HepG2 (cell line): ENCODE data around the gene LTB4R. TPM values are rescaled to one million over a fixed set of nuclear protein-coding genes. Genes with fewer than 3 reads are reported as not detected.

ENCODE experiments used
- ATAC-seq: fragments of 200-7000 bp; cut with Tn5 transposase; 3 replicates; pipeline ENCODE4 v1.9.1; 2020; ENCODE audit warnings: mild to moderate bottlenecking, moderate library complexity
- BruUV-seq: library from RNA; stranded (reverse); fragments of 400-500 nt; replicated peaks from 2 replicates; lab custom pipeline; 2021; lab: Mats Ljungman, UMichigan
- CTCF ChIA-PET: fragments of 300-600 bp; formaldehyde crosslinking; extraction: SDS; loops from one replicate; lab custom pipeline; 2021; ENCODE audit warnings: low total read pairs, inconsistent platforms, low intra/inter-chr PET ratio; lab: Yijun Ruan, JAX
- POLR2A ChIA-PET: fragments of 350-600 bp; sonication (Branson Sonifier 250); formaldehyde crosslinking; loops from one replicate; lab custom pipeline; 2020; ENCODE audit warnings: antibody characterized with exemption, inconsistent platforms; lab: Yijun Ruan, JAX
- DNase-seq: peaks from one replicate; pipeline ENCODE4 v3.0.0-alpha.2; 2015; ENCODE audit warnings: low spot score
- FAIRE-seq: peaks from 3 replicates; lab custom pipeline; 2011; peaks lifted over from hg19 to GRCh38; lab: Jason Lieb, UNC
- H2AFZ ChIP-seq: one replicate; pipeline ENCODE4 v1.6.1; 2011; ENCODE audit warnings: low read length, inconsistent platforms
- H3K27ac ChIP-seq: fragments of 300-600 bp; 3 replicates; pipeline ENCODE4 v1.8.0; 2011; ENCODE audit warnings: mixed run types, mild to moderate bottlenecking, mixed read lengths, low read length, inconsistent platforms; ENCODE audit not compliant: insufficient read depth; ENCODE audit errors: extremely low read length
- H3K27me3 ChIP-seq, 2 experiments: fragments of 200-600 bp in 1 of 2; 2 replicates in 1 of 2; 3 replicates in 1 of 2; pipeline versions ENCODE4 v1.6.0 to v1.8.0; 2011; ENCODE audit warnings: low read length in 2 of 2, mild to moderate bottlenecking in 2 of 2, moderate library complexity in 2 of 2, inconsistent platforms in 1 of 2; ENCODE audit not compliant: insufficient read depth in 2 of 2, control insufficient read depth in 1 of 2
- H3K36me3 ChIP-seq, 2 experiments: fragments of 200-600 bp in 1 of 2; replicated peaks in 1 of 2; 2 replicates in 1 of 2; 3 replicates in 1 of 2; pipeline versions ENCODE4 v1.5.1 to v1.8.0; 2011; ENCODE audit warnings: low read length in 2 of 2, inconsistent platforms in 1 of 2; ENCODE audit not compliant: insufficient read depth in 2 of 2, control insufficient read depth in 1 of 2
- H3K4me1 ChIP-seq: 2 replicates; pipeline ENCODE4 v1.5.1; 2012; ENCODE audit warnings: low read length, inconsistent platforms; ENCODE audit not compliant: insufficient read depth
- H3K4me2 ChIP-seq: 2 replicates; pipeline ENCODE4 v1.6.0; 2011; ENCODE audit warnings: low read depth, low read length, inconsistent platforms
- H3K4me3 ChIP-seq, 3 experiments: fragments of 200-600 bp in 1 of 3; sonication (generic), shearing (Covaris generic) in 1 of 3; replicated peaks in 1 of 3; 2 replicates each; pipeline ENCODE4 v1.5.1; 2011 to 2016; ENCODE audit warnings: low read length in 3 of 3, inconsistent platforms in 2 of 3, low read depth in 2 of 3, mild to moderate bottlenecking in 2 of 3, control low read depth in 1 of 3, mixed read lengths in 1 of 3; ENCODE audit not compliant: insufficient read depth in 1 of 3
- H3K79me2 ChIP-seq: one replicate; pipeline ENCODE4 v1.6.1; 2011; ENCODE audit warnings: low read length, inconsistent platforms; ENCODE audit not compliant: insufficient read depth
- H3K9ac ChIP-seq: 2 replicates; pipeline ENCODE4 v1.6.0; 2011; ENCODE audit warnings: mild to moderate bottlenecking, low read depth, low read length, inconsistent platforms; ENCODE audit not compliant: insufficient read depth
- H3K9me3 ChIP-seq: 2 replicates; pipeline ENCODE4 v1.5.1; 2012; ENCODE audit warnings: mild to moderate bottlenecking, low read length
- H4K20me1 ChIP-seq: 2 replicates; pipeline ENCODE4 v1.6.0; 2011; ENCODE audit warnings: inconsistent platforms, mild to moderate bottlenecking, low read length, moderate library complexity; ENCODE audit not compliant: insufficient read depth
- AGO1 ChIP-seq: fragments of 200-400 bp; formaldehyde crosslinking; IDR thresholded peaks from 2 replicates; pipeline ENCODE4 v1.6.1; 2017; ENCODE audit warnings: mild to moderate bottlenecking, low read depth, low read length, moderate library complexity; ENCODE audit not compliant: poor library complexity, severe bottlenecking
- DMAP1 ChIP-seq: IDR thresholded peaks from 2 replicates; pipeline ENCODE4 v1.6.1; 2016
- HDAC1 ChIP-seq: sonication (generic); formaldehyde crosslinking; IDR thresholded peaks from 2 replicates; pipeline ENCODE4 v1.5.1; 2020; ENCODE audit warnings: mild to moderate bottlenecking, missing genetic modification reagents
- HNRNPLL ChIP-seq: fragments of 200-400 bp; formaldehyde crosslinking; IDR thresholded peaks from 2 replicates; pipeline ENCODE4 v1.6.1; 2017; ENCODE audit warnings: mild to moderate bottlenecking, low read depth, low read length; ENCODE audit not compliant: poor library complexity, severe bottlenecking
- IKZF4 ChIP-seq: sonication (generic); formaldehyde crosslinking; IDR thresholded peaks from 2 replicates; pipeline ENCODE4 v1.5.1; 2020; ENCODE audit warnings: borderline replicate concordance, mild to moderate bottlenecking, low read depth, missing genetic modification reagents; ENCODE audit errors: not compliant biosample characterization
- KAT2B ChIP-seq: fragments of 150-350 bp; IDR thresholded peaks from 2 replicates; pipeline ENCODE4 v1.6.1; 2014; ENCODE audit warnings: low read depth, low read length, borderline replicate concordance
- LCORL ChIP-seq, 2 experiments: fragments of 450-650 bp in 1 of 2; sonication (generic) in 1 of 2; formaldehyde crosslinking in 1 of 2; IDR thresholded peaks; 2 replicates each; pipeline versions ENCODE4 v1.5.0 to v1.6.1; 2017 to 2020; ENCODE audit warnings: antibody characterized with exemption in 1 of 2, missing genetic modification reagents in 1 of 2
- RBM39 ChIP-seq: fragments of 200-400 bp; formaldehyde crosslinking; IDR thresholded peaks from one replicate; pipeline ENCODE4 v1.6.1; 2018; ENCODE audit warnings: antibody characterized with exemption, mild to moderate bottlenecking, low read depth, low read length; ENCODE audit not compliant: poor library complexity, severe bottlenecking
- U2AF2 ChIP-seq: fragments of 200-400 bp; formaldehyde crosslinking; IDR thresholded peaks from 2 replicates; pipeline ENCODE4 v1.6.1; 2017; ENCODE audit warnings: low read depth, mild to moderate bottlenecking, low read length
- ZC3H13 ChIP-seq: sonication (generic); formaldehyde crosslinking; IDR thresholded peaks from 2 replicates; pipeline ENCODE4 v1.8.1; 2023; ENCODE audit warnings: mild to moderate bottlenecking, missing genetic modification reagents, moderate library complexity
- ZNF260 ChIP-seq: sonication (generic); formaldehyde crosslinking; IDR thresholded peaks from 2 replicates; pipeline ENCODE4 v1.4.0; 2020; ENCODE audit warnings: missing genetic modification reagents, low read depth, mild to moderate bottlenecking, borderline replicate concordance
- ZNF446 ChIP-seq: sonication (generic); formaldehyde crosslinking; IDR thresholded peaks from 2 replicates; pipeline ENCODE4 v1.5.0; 2020; ENCODE audit warnings: mild to moderate bottlenecking, missing genetic modification reagents
- ZNF512 ChIP-seq: sonication (generic); formaldehyde crosslinking; IDR thresholded peaks from 2 replicates; pipeline ENCODE4 v1.4.0; 2020; ENCODE audit warnings: mild to moderate bottlenecking, missing genetic modification reagents
- ZNF563 ChIP-seq: sonication (generic); formaldehyde crosslinking; IDR thresholded peaks from 2 replicates; pipeline ENCODE4 v1.8.0; 2022; ENCODE audit warnings: mild to moderate bottlenecking, moderate library complexity, missing genetic modification reagents
- ZNF619 ChIP-seq: sonication (generic); formaldehyde crosslinking; IDR thresholded peaks from 2 replicates; pipeline ENCODE4 v1.4.0; 2020; ENCODE audit warnings: mild to moderate bottlenecking, missing genetic modification reagents
- ZNF629 ChIP-seq: sonication (generic); formaldehyde crosslinking; conservative IDR thresholded peaks from 2 replicates; pipeline ENCODE4 v1.5.0; 2020; ENCODE audit warnings: missing genetic modification reagents
- ZNF709 ChIP-seq: sonication (generic); formaldehyde crosslinking; IDR thresholded peaks from 2 replicates; pipeline ENCODE4 v1.5.0; 2020; ENCODE audit warnings: mild to moderate bottlenecking, missing genetic modification reagents
- ZNF713 ChIP-seq: sonication (generic); formaldehyde crosslinking; IDR thresholded peaks from 2 replicates; pipeline ENCODE4 v1.4.0; 2020; ENCODE audit warnings: mild to moderate bottlenecking, missing genetic modification reagents
- WGBS: methylation state at CpG from one replicate; pipeline ENCODE4 v1.1.6; 2017; ENCODE audit warnings: low lambda C conversion rate; 5-methylcytosine and 5-hydroxymethylcytosine counted together
- in situ Hi-C: cut with HindIII; loops from 2 replicates; pipeline ENCODE4 v1.10.0; 2017; ENCODE audit warnings: low pct_unique_long_range_greater_than_20kb; ENCODE audit not compliant: extremely low pct_ligation_motif_present
- intact Hi-C: fragments of 100-400 bp; cut with micrococcal nuclease; formaldehyde crosslinking; loops from one replicate; pipeline ENCODE4 v1.10.0; 2022; ENCODE audit not compliant: unreplicated experiment
- polyA plus RNA-seq, 8 experiments: library from polyadenylated mRNA; depleted of rRNA in 3 of 8; stranded (reverse) in 7 of 8; unstranded in 1 of 8; fragments of >200 nt; fragmentation: Illumina TruSeq in 4 of 8; extraction: Trizol in 4 of 8; gene quantifications; 2 replicates each; pipeline versions ENCODE4 v1.2.1 to v1.2.3, GENCODE V29; 2011 to 2016; ENCODE audit warnings: low read depth in 4 of 8, missing spikeins in 1 of 8, mixed read lengths in 1 of 8; ENCODE audit not compliant: insufficient read depth in 1 of 8
- total RNA-seq, 5 experiments: library from RNA; depleted of rRNA; stranded (reverse); fragments of >200 nt; fragmentation: Illumina TruSeq; extraction: Trizol; gene quantifications; 2 replicates each; pipeline ENCODE4 v1.2.3, GENCODE V29; 2016; ENCODE audit warnings: low read depth in 1 of 5

Gene LTB4R
- total and polyA plus RNA-seq, 2 of the 13 experiments (the other 11 are each of a cell fraction or from before 2014, with no cell fraction given), result 3.2 to 8.2 TPM

- no peak for TF ChIP-seq LCORL (IDR thresholded peaks at IDR 0.05)
- TF ChIP-seq LCORL (CRISPR knock-in tag; IDR thresholded peaks at IDR 0.05), result peak; percentile 89
- no peak for TF ChIP-seq ZC3H13 (CRISPR knock-in tag)
These were observed 54.5 kb downstream of the LTB4R start (continued) for GRCh38 chr14:24365600-24366412.

GRCh38 chr14:24366413-24366720, 55.1 kb downstream of the LTB4R start:
- ChIA-PET CTCF (interaction anchor here (1.9 to 7.9 kb wide), 5 partner anchors 33 to 76 kb away, joined by 4 to 295 read pairs (median 30); partner anchors contain the start of genes ADCY4, CBLN3, KHNYN and SDR39U1), POLR2A (interaction anchor here (0.6 to 2.3 kb wide), 12 partner anchors 12 to 273 kb away, joined by 3 to 90 read pairs (median 6); partner anchors contain the start of genes CBLN3, CIDEB, EMC9 and KHNYN)
- Histone ChIP-seq H3K36me3 (no peaks in the 10 kb centered on the region), H4K20me1 (no peaks in the 10 kb centered on the region), H3K4me3 (peak overlapping the region; percentile 71 to 80 (median 74)), H3K4me2 (peak overlapping the region; percentile 99), H3K27me3 (peaks cover 20 to 48% of the 10 kb centered on the region in 2 experiments), H3K79me2 (no peaks in the 10 kb centered on the region), H3K4me1 (peaks cover 26% of the 10 kb centered on the region), H3K27ac (no peak overlapping the region), H2AFZ (no peak overlapping the region), H3K9ac (peak overlapping the region; percentile 35; the same call in 1 of the 2 replicates), H3K9me3 (no peaks in the 10 kb centered on the region)
- under 1% methylated on average over 16 of the region's 16 CpGs for WGBS
- no peak for DNase-seq
- no peak for FAIRE-seq
- in situ Hi-C loops (loop anchor here (5.0 kb wide), 1 partner anchor 66 kb away; no protein-coding TSS in a partner anchor), intact Hi-C loops (loop anchor here (5.0 kb wide), 1 partner anchor 196 kb away; no protein-coding TSS in a partner anchor)
- TF ChIP-seq DMAP1 (CRISPR knock-in tag) (0 out of 2 replicates have a peak, but pooled peaks have one; percentile 2), ZNF713 (CRISPR knock-in tag) (0 out of 2 replicates have a peak, but pooled peaks have one; percentile 12), ZNF563 (CRISPR knock-in tag) (peak; percentile 48; the same call in 1 of the 2 replicates), ZNF446 (CRISPR knock-in tag) (peak; percentile 39; the same call in 1 of the 2 replicates), HDAC1 (CRISPR knock-in tag) (0 out of 2 replicates have a peak, but pooled peaks have one; percentile 7), RBM39 (peak; percentile 9), ZNF629 (peak; percentile 66), ZNF260 (CRISPR knock-in tag) (0 out of 2 replicates have a peak, but pooled peaks have one; percentile 68), HNRNPLL (peak; percentile 48), KAT2B (no peak), U2AF2 (0 out of 2 replicates have a peak, but pooled peaks have one; percentile 49), ZNF619 (no peak), IKZF4 (CRISPR knock-in tag) (no peak), AGO1 (peak; percentile 9), ZNF709 (CRISPR knock-in tag) (peak; percentile 24; the same call in 1 of the 2 replicates), ZNF512 (CRISPR knock-in tag) (peak; percentile 47; the same call in 1 of the 2 replicates)
- ATAC-seq, result peak; percentile 34
- no TSS peak for BruUV-seq
